Heart right ventricle (tissue), 16 donors: ENCODE data around the gene MYB. TPM values are rescaled to one million over a fixed set of nuclear protein-coding genes. Genes with fewer than 3 reads are reported as not detected.
A peak's percentile ranks its signal among the peaks of the same experiment; 100 is the strongest.
"Not testable (repeated sequence)": the region's sequence is repeated elsewhere in the genome, so short reads cannot be mapped to it uniquely, and the experiment has no call there.

Source experiments
- ATAC-seq, 8 donors: fragments of 200-7000 bp; cut with Tn5 transposase; one replicate each; pipeline ENCODE4 v1.9.1; 2020; ENCODE audit warnings: mild to moderate bottlenecking in 8 of 8, moderate library complexity in 8 of 8, moderate number of reproducible peaks in 1 of 8
- DNase-seq, 2 donors: peaks; one replicate each; pipeline ENCODE4 v3.0.0-alpha.2; 2020
- H3K27ac ChIP-seq, 10 donors: fragments of 200-600 bp; sonication (generic) in 2 of 10; one replicate each; pipeline versions ENCODE4 v1.5.0 to v1.8.0; 2020 to 2022; ENCODE audit warnings: mild to moderate bottlenecking in 3 of 10
- H3K27me3 ChIP-seq, 7 donors: fragments of 200-600 bp; one replicate each; pipeline ENCODE4 v1.8.0; 2021 to 2022; ENCODE audit warnings: mild to moderate bottlenecking in 2 of 7
- H3K36me3 ChIP-seq, 9 donors: fragments of 200-600 bp; sonication (generic) in 1 of 9; one replicate each; pipeline versions ENCODE4 v1.5.0 to v1.8.0; 2020 to 2022; ENCODE audit warnings: mild to moderate bottlenecking in 2 of 9
- H3K4me1 ChIP-seq, 9 donors: fragments of 200-600 bp; sonication (generic) in 1 of 9; one replicate each; pipeline versions ENCODE4 v1.5.0 to v1.8.0; 2020 to 2022; ENCODE audit warnings: mild to moderate bottlenecking in 4 of 9
- H3K4me3 ChIP-seq, 10 donors: fragments of 200-600 bp; sonication (generic) in 2 of 10; one replicate each; pipeline versions ENCODE4 v1.5.0 to v1.8.0; 2020 to 2022; ENCODE audit warnings: mild to moderate bottlenecking in 7 of 10, moderate library complexity in 2 of 10
- H3K9me3 ChIP-seq, 11 donors: fragments of 200-600 bp in 10 of 11; sonication (generic) in 2 of 11; one replicate each; pipeline versions ENCODE4 v1.5.0 to v1.8.0; 2013 to 2022; ENCODE audit warnings: mild to moderate bottlenecking in 2 of 11, control low read depth in 1 of 11, moderate library complexity in 1 of 11
- WGBS, 2 donors: extraction: QIAGEN DNeasy Blood & Tissue Kit; methylation state at CpG; one replicate each; pipeline ENCODE4 v1.1.7; 2013; ENCODE audit warnings: inconsistent platforms in 1 of 2; 5-methylcytosine and 5-hydroxymethylcytosine counted together
- intact Hi-C, 10 donors: fragments of 100-400 bp; cut with DNase I; formaldehyde crosslinking; loops; one replicate each; pipeline versions ENCODE4 v1.11.1 to v1.14.2; 2022
- polyA plus RNA-seq, 2 donors: library from polyadenylated mRNA; stranded (reverse); fragments of 200-250 nt; gene quantifications; one replicate each; pipeline ENCODE4 v1.2.3, GENCODE V29; 2013
- total RNA-seq, 10 donors: library from RNA; stranded (reverse); fragmentation: NEBNext Ultra II Directional in 3 of 10; extraction: Animal tissue kit (Norgen Biotek cat#: 25700) in 3 of 10; gene quantifications; one replicate each; pipeline versions ENCODE4 v1.2.1 to v1.2.4, GENCODE V29; 2021 to 2023
- TF ChIP-seq, protein P1 (sequence below), 9 donors: fragments of 200-600 bp; sonication (generic) in 2 of 9; IDR thresholded peaks; one replicate each; pipeline versions ENCODE4 v1.5.0 to v1.8.0; 2021 to 2022; ENCODE audit warnings: antibody characterized with exemption in 9 of 9, mild to moderate bottlenecking in 5 of 9, moderate library complexity in 1 of 9
- donor health status: Arrhythmogenic right ventricular cardiomyopathy.
- donor health status: ischemic (EF 13 %, LVEDD 7.1; RV severe dilation, severe dysfunction).
- donor health status: healthy with polysubstance abuse.
- donor health status: DM: no; HTN: yes; CAD: no.
- donor health status: DM: no; HTN: no; CAD: no.
- donor health status: ischemic (EF 25% LVEDD 6.9; RV normal size, moderate dysfunction).
- donor health status: ischemic (EF 25% LVEDD 5.7; RV mildly dilated, moderate dysfunction).
- donor health status: healthy.
- donor health status: DM: yes; HTN: yes; CAD: no.
- donor health status: Ischemic cardiomyopathy.
- donor health status: ischemic (EF 35%, LVEDD 5.7; RV mildly dilated, moderate dysfunction).
- donor health status: nonischemic (EF 11% LVEDD 7.7; RV severe dilation, severe dysfunction).
- donor health status: DM: yes; HTN: yes; CAD: no.
- donor health status: PGD.
- donor health status: ischemic (EF 29% LVEDD 5.4; RV normal size, mild dysfunction).
- donor health status: nonischemic (EF 23%, LVEDD 6.1; RV moderate dilation, normal function).

The MYB gene
- total and polyA plus RNA-seq, 12 donors: 0.01 to 0.39 (median 0.13) TPM; not detected in 8

GRCh38 chr6:135159531-135159930, 21.6 kb upstream of the MYB start:
- peaks cover 0 to 2% (median 0%) of the 10 kb centered on the region in 11 donors for H3K9me3 ChIP-seq
- intact Hi-C loops: no loop called here
- ATAC-seq: no peak
- no peak for DNase-seq
- WGBS, 2 donors: 62 to 68% methylated on average over 3 of the region's 3 CpGs
- peaks cover 0 to 47% (median 23%) of the 10 kb centered on the region in 7 donors for H3K27me3 ChIP-seq
- H3K36me3 ChIP-seq: no peaks in the 10 kb centered on the region
- H3K4me1 ChIP-seq: no peaks in the 10 kb centered on the region
- no peak overlapping the region for H3K4me3 ChIP-seq
- H3K27ac ChIP-seq: no peak overlapping the region
- TF ChIP-seq, protein P1, sequence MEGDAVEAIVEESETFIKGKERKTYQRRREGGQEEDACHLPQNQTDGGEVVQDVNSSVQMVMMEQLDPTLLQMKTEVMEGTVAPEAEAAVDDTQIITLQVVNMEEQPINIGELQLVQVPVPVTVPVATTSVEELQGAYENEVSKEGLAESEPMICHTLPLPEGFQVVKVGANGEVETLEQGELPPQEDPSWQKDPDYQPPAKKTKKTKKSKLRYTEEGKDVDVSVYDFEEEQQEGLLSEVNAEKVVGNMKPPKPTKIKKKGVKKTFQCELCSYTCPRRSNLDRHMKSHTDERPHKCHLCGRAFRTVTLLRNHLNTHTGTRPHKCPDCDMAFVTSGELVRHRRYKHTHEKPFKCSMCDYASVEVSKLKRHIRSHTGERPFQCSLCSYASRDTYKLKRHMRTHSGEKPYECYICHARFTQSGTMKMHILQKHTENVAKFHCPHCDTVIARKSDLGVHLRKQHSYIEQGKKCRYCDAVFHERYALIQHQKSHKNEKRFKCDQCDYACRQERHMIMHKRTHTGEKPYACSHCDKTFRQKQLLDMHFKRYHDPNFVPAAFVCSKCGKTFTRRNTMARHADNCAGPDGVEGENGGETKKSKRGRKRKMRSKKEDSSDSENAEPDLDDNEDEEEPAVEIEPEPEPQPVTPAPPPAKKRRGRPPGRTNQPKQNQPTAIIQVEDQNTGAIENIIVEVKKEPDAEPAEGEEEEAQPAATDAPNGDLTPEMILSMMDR (IDR thresholded peaks at IDR 0.05): no peak

- H3K27ac ChIP-seq: no peak overlapping the region
- TF ChIP-seq, protein P1 (IDR thresholded peaks at IDR 0.05): no peak
- intact Hi-C loops: no loop called here
- ATAC-seq (no peak), DNase-seq (no peak)
- no peaks in the 10 kb centered on the region for H3K9me3 ChIP-seq
- H3K4me1 ChIP-seq: no peaks in the 10 kb centered on the region
- H3K36me3 ChIP-seq: no peaks in the 10 kb centered on the region
- peaks cover 0 to 44% (median 24%) of the 10 kb centered on the region in 7 donors for H3K27me3 ChIP-seq
- WGBS, 2 donors: 81 to 82% methylated on average over 3 of the region's 3 CpGs
- no peak overlapping the region for H3K4me3 ChIP-seq
These were observed 19.4 kb upstream of the MYB start for GRCh38 chr6:135161411-135162395.

DNA sequence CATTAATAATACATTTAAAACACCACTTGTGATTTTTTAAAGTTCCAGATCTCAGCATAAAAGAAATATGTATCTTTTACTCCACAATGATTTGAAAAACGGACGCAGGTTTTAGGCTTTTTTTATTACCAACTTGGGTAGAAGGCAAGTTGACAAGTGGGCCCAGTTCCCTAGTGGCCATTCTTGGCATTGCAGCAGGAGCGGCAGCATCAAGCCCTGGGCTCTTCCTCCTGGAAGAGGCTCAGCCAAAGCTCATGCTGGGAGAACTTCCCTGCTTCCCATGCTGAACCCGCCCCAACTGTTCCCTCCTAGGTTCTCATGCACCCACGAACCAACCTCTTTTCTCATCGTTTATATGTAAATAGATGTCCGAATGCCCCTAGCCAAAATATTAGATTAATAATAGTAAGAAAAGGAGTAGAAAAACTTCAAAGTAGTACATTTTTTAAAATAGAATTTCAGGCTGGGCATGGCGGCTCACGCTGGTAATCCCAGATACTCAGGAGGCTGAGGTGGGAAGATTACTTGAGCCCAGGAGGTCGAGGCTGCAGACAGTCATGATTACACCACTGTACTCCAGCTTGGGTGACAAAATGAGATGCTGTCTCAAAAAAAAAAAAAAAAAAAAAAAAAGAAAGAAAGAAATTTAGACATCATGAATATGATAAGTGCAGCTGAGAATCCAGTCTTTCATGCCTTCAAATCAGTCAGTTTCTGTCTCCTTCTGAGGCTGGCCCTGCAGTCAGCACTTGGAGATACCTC, 18.2 kb upstream of the MYB start:
- Histone ChIP-seq H3K27ac (no peak overlapping the region), H3K9me3 (no peaks in the 10 kb centered on the region), H3K4me1 (no peaks in the 10 kb centered on the region), H3K36me3 (no peaks in the 10 kb centered on the region), H3K27me3 (peaks cover 0 to 40% (median 24%) of the 10 kb centered on the region in 7 donors), H3K4me3 (no peak overlapping the region)
- intact Hi-C loops: no loop called here
- TF ChIP-seq, protein P1 (IDR thresholded peaks at IDR 0.05): peak; percentile 7 to 81 (median 44)
- DNase-seq (no peak), ATAC-seq (no peak)
- 31 to 37% methylated on average over 10 of the region's 10 CpGs for WGBS, 2 donors

DNA sequence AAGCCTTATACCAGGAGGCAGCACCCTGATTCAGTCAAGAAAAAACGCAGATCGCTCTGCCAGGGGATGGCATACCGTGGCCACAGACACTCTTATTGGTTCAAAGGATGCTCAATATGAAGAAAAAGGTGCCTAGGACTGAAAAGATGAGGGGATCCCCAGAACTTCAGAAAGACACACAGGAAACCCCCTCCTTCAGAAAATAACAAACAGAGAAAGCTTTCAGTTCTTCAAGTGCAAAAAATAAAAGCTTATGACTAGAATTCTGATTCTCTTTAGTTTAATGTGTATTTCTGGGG, 17.7 kb upstream of the MYB start:
- Histone ChIP-seq H3K27me3 (peaks cover 0 to 40% (median 24%) of the 10 kb centered on the region in 7 donors), H3K27ac (no peak overlapping the region), H3K36me3 (no peaks in the 10 kb centered on the region), H3K9me3 (no peaks in the 10 kb centered on the region), H3K4me1 (no peaks in the 10 kb centered on the region), H3K4me3 (no peak overlapping the region)
- no peak for DNase-seq
- no peak for ATAC-seq
- intact Hi-C loops: no loop called here
- 84 to 86% methylated on average over 3 of the region's 3 CpGs for WGBS, 2 donors
- TF ChIP-seq, protein P1 (IDR thresholded peaks at IDR 0.05): no peak

GRCh38 chr6:135164387-135164786, 16.7 kb upstream of the MYB start:
- H3K4me1 ChIP-seq, intact Hi-C loops, ATAC-seq: not testable (repeated sequence)

More at GRCh38 chr6:135164387-135164786, 16.7 kb upstream of the MYB start:
- not testable (repeated sequence) for H3K36me3 ChIP-seq, H3K4me3 ChIP-seq, H3K27ac ChIP-seq, DNase-seq, H3K9me3 ChIP-seq
- H3K27me3 ChIP-seq: peaks cover 0 to 36% (median 18%) of the 10 kb centered on the region in 7 donors
- WGBS, 2 donors: 87 to 91% methylated on average over 6 of the region's 6 CpGs
